HEK293T (cell line): ENCODE results near the gene LPIN1.

Experiments
- CTCF ChIA-PET: fragments of 350-600 bp; formaldehyde crosslinking; extraction: SDS; loops from one replicate; lab custom pipeline; 2021; ENCODE audit warnings: antibody characterized with exemption, inconsistent platforms; lab: Yijun Ruan, JAX
- POLR2A ChIA-PET: fragments of 350-600 bp; formaldehyde crosslinking; extraction: SDS; loops from one replicate; lab custom pipeline; 2020; ENCODE audit warnings: antibody characterized with exemption, inconsistent platforms; lab: Yijun Ruan, JAX
- DNase-seq: peaks from one replicate; pipeline ENCODE4 v3.0.0; 2012; ENCODE audit warnings: mixed read lengths; ENCODE audit errors: extremely low spot score
- ARNT ChIP-seq: fragments of 450-650 bp; IDR thresholded peaks from 2 replicates; pipeline ENCODE4 v1.6.1; 2017; ENCODE audit warnings: mild to moderate bottlenecking
- BHLHE40 ChIP-seq: fragments of 450-650 bp; IDR thresholded peaks from 2 replicates; pipeline ENCODE4 v1.6.1; 2016; ENCODE audit warnings: mild to moderate bottlenecking, moderate library complexity, borderline replicate concordance
- CTBP1 ChIP-seq: fragments of 450-650 bp; IDR thresholded peaks from 2 replicates; pipeline ENCODE4 v1.6.1; 2016; ENCODE audit warnings: borderline replicate concordance
- ELF4 ChIP-seq: fragments of 450-650 bp; IDR thresholded peaks from 2 replicates; pipeline ENCODE4 v1.6.1; 2017; ENCODE audit warnings: antibody characterized with exemption
- FOXA1 ChIP-seq: fragments of 450-650 bp; IDR thresholded peaks from 2 replicates; pipeline ENCODE4 v1.6.1; 2016; ENCODE audit warnings: mild to moderate bottlenecking
- FOXK2 ChIP-seq: fragments of 450-650 bp; IDR thresholded peaks from 2 replicates; pipeline ENCODE4 v1.6.1; 2016; ENCODE audit warnings: mild to moderate bottlenecking
- FOXM1 ChIP-seq: fragments of 450-650 bp; IDR thresholded peaks from 2 replicates; pipeline ENCODE4 v1.6.1; 2017; ENCODE audit warnings: mild to moderate bottlenecking, borderline replicate concordance
- HDGF ChIP-seq: fragments of 450-650 bp; IDR thresholded peaks from 2 replicates; pipeline ENCODE4 v1.6.1; 2017; ENCODE audit warnings: antibody characterized with exemption, borderline replicate concordance
- L3MBTL2 ChIP-seq: fragments of 450-650 bp; conservative IDR thresholded peaks from 2 replicates; pipeline ENCODE4 v1.6.1; 2016; ENCODE audit warnings: mild to moderate bottlenecking
- LEF1 ChIP-seq: fragments of 450-650 bp; IDR thresholded peaks from 2 replicates; pipeline ENCODE4 v1.6.1; 2017; ENCODE audit warnings: mild to moderate bottlenecking, borderline replicate concordance
- NFRKB ChIP-seq: fragments of 450-650 bp; IDR thresholded peaks from 2 replicates; pipeline ENCODE4 v1.6.1; 2016; ENCODE audit warnings: mild to moderate bottlenecking, moderate library complexity
- PKNOX1 ChIP-seq: fragments of 450-650 bp; IDR thresholded peaks from 2 replicates; pipeline ENCODE4 v1.6.1; 2016
- SP1 ChIP-seq: fragments of 450-650 bp; IDR thresholded peaks from 2 replicates; pipeline ENCODE4 v1.6.1; 2017
- SUZ12 ChIP-seq: fragments of 450-650 bp; IDR thresholded peaks from 2 replicates; pipeline ENCODE4 v1.6.1; 2016; ENCODE audit warnings: mild to moderate bottlenecking
- TARDBP ChIP-seq: fragments of 450-650 bp; IDR thresholded peaks from 2 replicates; pipeline ENCODE4 v1.6.1; 2016

The LPIN1 gene

GRCh38 chr2:11710632-11711353, 35.6 kb upstream of the LPIN1 start:
- no peak for DNase-seq
- ChIA-PET CTCF (no interaction called here), POLR2A (no interaction called here)
- TF ChIP-seq SUZ12 (no peak), L3MBTL2 (no peak), LEF1 (no peak), PKNOX1 (no peak), NFRKB (no peak), TARDBP (no peak), FOXK2 (no peak), BHLHE40 (no peak)

GRCh38 chr2:11711354-11711716, 35.1 kb upstream of the LPIN1 start:
- no peak for DNase-seq
- no peak for TF ChIP-seq PKNOX1
- no peak for TF ChIP-seq FOXM1
- TF ChIP-seq L3MBTL2: no peak
- no peak for TF ChIP-seq SUZ12
- no peak for TF ChIP-seq ARNT
- TF ChIP-seq SP1: no peak
- TF ChIP-seq CTBP1: no peak
- no peak for TF ChIP-seq FOXK2
- no peak for TF ChIP-seq TARDBP
- POLR2A ChIA-PET: no interaction called here
- CTCF ChIA-PET: no interaction called here

GRCh38 chr2:11711751-11712150, 34.7 kb upstream of the LPIN1 start:
- TF ChIP-seq NFRKB (no peak), HDGF (no peak)
- no peak for DNase-seq
- POLR2A ChIA-PET: no interaction called here
- CTCF ChIA-PET: interaction anchor here (0.9 kb wide), 1 partner anchor 24 kb away, joined by 3 read pairs; no protein-coding TSS in a partner anchor

GRCh38 chr2:11712866-11713265, 33.6 kb upstream of the LPIN1 start:
- POLR2A ChIA-PET: no interaction called here
- no peak for TF ChIP-seq PKNOX1
- no peak for TF ChIP-seq CTBP1
- CTCF ChIA-PET: interaction anchor here (0.6 to 1.0 kb wide), 3 partner anchors 20 to 272 kb away, joined by 3 to 4 read pairs (median 3); no protein-coding TSS in a partner anchor
- no peak for DNase-seq

- no peak for DNase-seq
- TF ChIP-seq PKNOX1 (no peak), FOXK2 (no peak), L3MBTL2 (no peak), TARDBP (no peak), ARNT (no peak), FOXA1 (no peak), SP1 (no peak), ELF4 (no peak), HDGF (no peak), FOXM1 (no peak)
- CTCF ChIA-PET: no interaction called here
- POLR2A ChIA-PET: no interaction called here
Observed at GRCh38 chr2:11713815-11714214, 32.6 kb upstream of the LPIN1 start.

- POLR2A ChIA-PET: no interaction called here
- no peak for DNase-seq
- CTCF ChIA-PET: no interaction called here
- no peak for TF ChIP-seq PKNOX1
- TF ChIP-seq ARNT: no peak
Observed at GRCh38 chr2:11715987-11716652, 30.3 kb upstream of the LPIN1 start.
